MCF 10A (cell line): ENCODE measurements around the gene ZNF24. TPM values are rescaled to one million over a fixed set of nuclear protein-coding genes. Genes with fewer than 3 reads are reported as not detected.

Experiments used
- BruUV-seq: library from RNA; stranded (reverse); fragments of 400-500 nt; replicated peaks from 2 replicates; lab custom pipeline; 2021; lab: Mats Ljungman, UMichigan
- CTCF ChIA-PET: fragments of 300-600 bp; sonication (Branson Sonifier 250); formaldehyde crosslinking; extraction: SDS; loops from one replicate; lab custom pipeline; 2021; ENCODE audit warnings: antibody characterized with exemption, inconsistent platforms; lab: Yijun Ruan, JAX
- POLR2A ChIA-PET: fragments of 300-600, 350-650 bp; sonication (Branson Sonifier 250); formaldehyde crosslinking; extraction: SDS; loops from one replicate; lab custom pipeline; 2020; ENCODE audit warnings: antibody characterized with exemption, inconsistent platforms; lab: Yijun Ruan, JAX
- DNase-seq: peaks from one replicate; pipeline ENCODE4 v3.0.0-alpha.2; 2018; ENCODE audit not compliant: unreplicated experiment
- H3K27ac Mint-ChIP-seq: one replicate; pipeline ENCODE4 v1.8.0; 2022; ENCODE audit warnings: mild to moderate bottlenecking, low read depth, mixed read lengths; ENCODE audit not compliant: unreplicated experiment
- H3K27me3 Mint-ChIP-seq: one replicate; pipeline ENCODE4 v1.8.0; 2022; ENCODE audit warnings: mixed read lengths; ENCODE audit not compliant: insufficient read depth, unreplicated experiment
- H3K36me3 Mint-ChIP-seq: one replicate; pipeline ENCODE4 v1.8.0; 2022; ENCODE audit warnings: mild to moderate bottlenecking, moderate library complexity, mixed read lengths; ENCODE audit not compliant: insufficient read depth, unreplicated experiment
- H3K4me1 Mint-ChIP-seq: one replicate; pipeline ENCODE4 v1.8.0; 2022; ENCODE audit warnings: mixed read lengths; ENCODE audit not compliant: insufficient read depth, unreplicated experiment
- H3K4me3 Mint-ChIP-seq: one replicate; pipeline ENCODE4 v1.8.0; 2022; ENCODE audit warnings: mild to moderate bottlenecking, moderate library complexity, mixed read lengths; ENCODE audit not compliant: unreplicated experiment
- H3K9me3 Mint-ChIP-seq: one replicate; pipeline ENCODE4 v1.8.0; 2022; ENCODE audit warnings: mixed read lengths; ENCODE audit not compliant: unreplicated experiment
- CTCF ChIP-seq: fragments of 200-600 bp; IDR thresholded peaks from one replicate; pipeline ENCODE4 v1.8.0; 2022; ENCODE audit warnings: antibody characterized with exemption, mild to moderate bottlenecking; ENCODE audit not compliant: unreplicated experiment
- intact Hi-C: fragments of 100-400 bp; cut with micrococcal nuclease; formaldehyde crosslinking; loops from 2 replicates; pipeline ENCODE4 v1.14.1; 2022
- total RNA-seq: library from RNA; stranded (reverse); gene quantifications from 2 replicates; pipeline ENCODE4 v1.2.3, GENCODE V29; 2022

ZNF24 gene
- total RNA-seq, 1 experiment from 2014 or later = 39.1 TPM

- intact Hi-C loops = no loop called here
- CTCF ChIA-PET = interaction anchor here (0.7 to 1.8 kb wide), 4 partner anchors 13 to 225 kb away, joined by 3 to 8 read pairs (median 6); no protein-coding TSS in a partner anchor
- H3K27ac Mint-ChIP-seq = no peak overlapping the region
- no peak for TF ChIP-seq CTCF
- BruUV-seq = no TSS peak
- peaks cover 8% of the 10 kb centered on the region for H3K4me1 Mint-ChIP-seq
- no peak for DNase-seq
- H3K4me3 Mint-ChIP-seq = no peak overlapping the region
- H3K9me3 Mint-ChIP-seq = no peaks in the 10 kb centered on the region
- no peaks in the 10 kb centered on the region for H3K36me3 Mint-ChIP-seq
- H3K27me3 Mint-ChIP-seq = no peaks in the 10 kb centered on the region
- POLR2A ChIA-PET = interaction anchor here (0.6 to 1.8 kb wide), 4 partner anchors 12 to 782 kb away, joined by 3 to 4 read pairs (median 3); no protein-coding TSS in a partner anchor
Observed at GRCh38 chr18:35334212-35334611, 10.0 kb downstream of the ZNF24 start.

- CTCF ChIA-PET = interaction anchor here (0.5 to 1.2 kb wide), 4 partner anchors 8 to 128 kb away, joined by 3 to 6 read pairs (median 3); no protein-coding TSS in a partner anchor
- Mint-ChIP-seq H3K4me1 (no peaks in the 10 kb centered on the region), H3K27me3 (no peaks in the 10 kb centered on the region), H3K4me3 (no peak overlapping the region), H3K36me3 (no peaks in the 10 kb centered on the region), H3K9me3 (peaks cover 7% of the 10 kb centered on the region), H3K27ac (no peak overlapping the region)
- no peak for DNase-seq
- intact Hi-C loops = no loop called here
- POLR2A ChIA-PET = interaction anchor here (0.8 to 1.6 kb wide), 3 partner anchors 8 to 13 kb away, joined by 3 to 5 read pairs (median 4); partner anchors contain the start of gene ZNF24
- no TSS peak for BruUV-seq
- TF ChIP-seq CTCF = no peak
Observed at GRCh38 chr18:35331367-35332087, 12.7 kb downstream of the ZNF24 start.

- H3K27ac Mint-ChIP-seq = no peak overlapping the region
- H3K4me1 Mint-ChIP-seq = no peaks in the 10 kb centered on the region
- no peaks in the 10 kb centered on the region for H3K36me3 Mint-ChIP-seq
- peaks cover 7% of the 10 kb centered on the region for H3K9me3 Mint-ChIP-seq
- intact Hi-C loops = no loop called here
- DNase-seq = no peak
- no peak overlapping the region for H3K4me3 Mint-ChIP-seq
- no TSS peak for BruUV-seq
- TF ChIP-seq CTCF = no peak
- no peaks in the 10 kb centered on the region for H3K27me3 Mint-ChIP-seq
- POLR2A ChIA-PET = no interaction called here
- CTCF ChIA-PET = no interaction called here
Observed at GRCh38 chr18:35328868-35329267, 15.4 kb downstream of the ZNF24 start.

- ChIA-PET CTCF (no interaction called here), POLR2A (interaction anchor here (0.9 kb wide), 1 partner anchor 15 kb away, joined by 3 read pairs; no protein-coding TSS in a partner anchor)
- no TSS peak for BruUV-seq
- Mint-ChIP-seq H3K27ac (no peak overlapping the region), H3K4me3 (no peak overlapping the region), H3K9me3 (peaks cover 7% of the 10 kb centered on the region), H3K36me3 (no peaks in the 10 kb centered on the region), H3K27me3 (no peaks in the 10 kb centered on the region), H3K4me1 (no peaks in the 10 kb centered on the region)
- TF ChIP-seq CTCF = no peak
- no peak for DNase-seq
- intact Hi-C loops = no loop called here
Observed at GRCh38 chr18:35326695-35327387, 17.4 kb downstream of the ZNF24 start.
